Measurements from ENCODE around the gene ULBP3.
A peak's percentile ranks its signal among the peaks of the same experiment; 100 is the strongest.
"Not testable (repeated sequence)": the region's sequence is repeated elsewhere in the genome, so short reads cannot be mapped to it uniquely, and the experiment has no call there.

Gene ULBP3

DNA sequence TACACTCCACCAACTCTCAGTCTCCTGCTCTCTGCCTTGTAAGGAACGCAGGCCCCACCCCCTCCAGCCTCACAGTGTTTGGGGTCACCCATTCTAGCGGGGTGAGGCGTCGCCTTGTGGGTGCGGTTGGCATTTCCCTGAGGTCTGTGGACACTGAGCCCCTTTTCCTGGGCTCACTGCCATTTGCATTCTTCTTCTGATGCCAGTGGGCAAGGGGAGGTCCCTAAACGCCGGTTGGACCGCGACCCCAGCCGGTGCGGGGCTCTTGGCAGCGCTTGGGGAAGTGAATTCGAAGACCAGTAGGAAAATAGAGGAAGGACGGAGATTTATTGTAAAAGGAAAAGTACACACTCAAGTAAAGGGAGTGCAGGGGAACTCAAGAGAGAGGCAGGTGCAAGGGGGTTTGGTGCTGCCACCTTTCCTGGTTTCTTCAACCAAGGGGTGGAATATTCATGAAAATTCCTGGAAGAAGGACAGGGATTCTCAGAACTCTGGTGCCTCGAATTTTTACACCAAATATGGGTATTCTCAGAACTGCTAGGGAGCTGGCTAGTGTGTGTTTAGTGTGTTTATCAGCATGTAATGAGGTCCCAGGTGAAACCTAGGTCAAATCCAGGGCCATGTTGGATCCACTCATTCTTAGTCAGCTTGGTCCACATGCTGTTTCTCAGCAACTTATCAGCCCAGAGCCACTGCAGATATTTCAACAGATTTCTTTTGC is 53.5 kb downstream of the ULBP3 start:
- peak in 1 of 4 experiments; percentile 8 for DNase-seq

- not testable (repeated sequence) for DNase-seq
Measured at GRCh38 chr6:150014623-150015280, 54.2 kb downstream of the ULBP3 start.

GRCh38 chr6:150013785-150014622 is 54.9 kb downstream of the ULBP3 start:
- not testable (repeated sequence) for DNase-seq

DNA sequence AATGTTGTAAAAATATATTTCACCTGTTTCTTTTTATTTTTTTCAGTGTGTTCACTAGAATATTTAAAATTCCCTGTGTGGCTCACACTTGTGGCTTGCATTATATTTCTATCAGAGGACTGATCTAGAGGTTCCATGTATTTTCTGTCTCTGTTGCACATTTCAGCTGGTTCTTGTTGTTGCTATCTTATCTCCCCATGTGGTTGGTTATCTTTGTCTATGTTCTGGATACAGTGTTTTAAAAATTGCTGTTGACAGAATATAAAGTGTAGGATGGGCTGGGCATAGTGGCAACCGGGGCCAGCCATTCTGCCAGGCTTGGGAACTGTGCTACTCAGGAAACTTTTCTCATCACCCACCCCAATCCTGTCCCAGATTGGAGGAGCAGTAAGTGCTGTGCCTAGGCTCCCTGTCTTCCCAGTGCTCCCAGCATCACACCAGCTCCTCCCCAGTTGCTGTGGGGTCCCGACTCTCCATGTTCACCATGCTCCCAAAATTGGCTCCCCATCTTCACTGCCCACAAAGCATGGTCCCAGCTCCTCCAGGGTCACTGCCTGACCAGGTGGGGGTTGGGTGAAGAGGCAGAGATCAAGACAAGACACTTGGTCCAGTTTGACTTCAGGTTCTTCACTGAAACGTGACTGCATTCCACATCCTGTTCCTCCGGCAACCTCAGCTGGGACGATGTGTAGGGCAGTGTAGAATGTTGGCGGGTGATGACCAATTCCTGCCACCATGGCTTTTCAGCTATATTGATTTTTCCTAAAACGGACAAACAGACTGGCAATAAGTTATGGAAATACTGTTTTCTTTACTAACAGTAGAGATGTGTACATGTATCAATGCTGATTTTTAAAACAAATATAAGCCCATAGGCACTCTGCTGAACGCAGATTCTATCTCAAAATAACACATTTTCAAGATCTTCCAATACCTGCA is 55.8 kb downstream of the ULBP3 start:
- not testable (repeated sequence) for DNase-seq
